COLO829 (cell line): ENCODE data around the gene CCT6B.
A peak's percentile ranks its signal among the peaks of the same experiment; 100 is the strongest.
"Not testable (repeated sequence)": the region's sequence is repeated elsewhere in the genome, so short reads cannot be mapped to it uniquely, and the experiment has no call there.

Source experiments
- DNase-seq: peaks from one replicate; pipeline ENCODE4 v3.0.0; 2012; ENCODE audit warnings: low spot score

Gene CCT6B

DNA sequence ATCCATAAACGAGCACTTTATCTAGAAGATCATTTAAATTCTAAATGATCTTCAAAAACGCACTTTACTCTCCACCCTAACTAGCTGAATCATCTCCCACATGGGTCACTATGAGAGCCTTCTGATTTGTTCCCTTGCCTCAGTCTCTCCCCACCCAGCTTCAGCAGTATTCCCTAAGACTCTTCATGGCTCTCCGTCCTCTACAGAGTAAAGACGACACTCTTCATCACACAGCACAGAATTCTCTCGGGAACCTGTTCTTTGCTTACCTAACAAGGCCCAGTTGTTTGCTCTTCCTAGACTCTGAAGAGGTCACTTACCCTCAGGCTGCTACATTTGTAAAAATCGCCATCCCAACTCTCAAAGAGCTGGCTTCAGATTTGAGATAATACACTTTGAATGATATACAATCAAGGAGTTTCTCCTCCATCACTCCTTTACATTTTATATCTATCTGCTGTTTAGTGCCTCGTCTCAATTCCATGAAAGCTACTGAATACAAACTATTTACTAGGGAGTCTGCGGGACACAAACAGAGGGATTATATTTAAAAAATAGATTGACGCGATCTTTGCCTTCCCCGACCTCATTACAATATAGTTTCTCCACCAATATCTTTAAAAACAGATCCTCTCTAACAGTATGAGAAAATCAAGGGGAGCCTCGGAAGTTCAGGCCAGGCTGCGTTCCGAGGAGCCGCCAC is 18.5 kb upstream of the CCT6B start:
- DNase-seq: no peak

GRCh38 chr17:34979153-34979552 is 17.9 kb upstream of the CCT6B start:
- no peak for DNase-seq

DNA sequence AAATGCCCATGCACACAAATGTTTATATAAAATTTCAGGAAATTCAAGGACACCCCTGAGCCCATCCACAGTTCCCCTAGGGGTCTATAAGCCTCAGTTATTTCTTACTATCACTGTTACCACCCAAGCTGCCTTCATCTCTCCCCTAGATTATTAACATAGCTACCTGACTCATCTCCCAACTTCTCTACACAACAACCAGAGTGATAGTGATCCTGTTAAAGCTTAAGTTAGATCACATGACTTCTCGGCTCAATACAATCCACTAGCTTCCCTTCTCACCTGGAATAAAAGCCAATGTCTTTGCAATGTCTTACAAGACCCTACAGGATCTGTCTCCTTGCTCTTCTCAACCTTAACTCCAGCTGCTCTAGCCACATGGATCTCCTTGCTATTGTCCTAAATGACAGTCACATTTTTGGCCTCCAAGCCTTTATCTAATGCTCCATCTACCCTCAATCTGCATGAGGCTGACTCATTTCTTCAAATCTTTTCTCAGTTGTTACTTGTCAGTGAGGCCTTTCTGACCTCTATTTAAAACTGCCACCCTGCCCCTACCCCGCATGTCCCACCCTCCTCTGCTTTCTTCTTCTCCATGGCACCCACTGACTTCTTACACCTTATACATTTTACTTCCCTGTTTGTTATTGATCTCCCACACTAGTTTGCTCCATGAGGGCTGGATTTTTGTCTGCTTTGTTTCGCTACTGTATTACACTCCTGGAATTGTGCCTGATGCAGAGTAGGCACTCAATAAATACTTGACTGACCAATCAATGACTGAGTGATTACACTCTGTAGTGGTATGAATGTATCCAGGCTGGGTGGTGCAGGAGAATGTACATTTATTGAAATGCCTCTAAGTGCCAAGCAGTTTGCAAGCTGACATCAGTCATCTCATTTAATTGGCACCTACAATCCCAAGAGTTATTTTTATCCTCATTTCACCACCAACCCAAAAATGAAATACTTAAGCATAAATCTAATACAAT is 13.8 kb upstream of the CCT6B start:
- no peak for DNase-seq

GRCh38 chr17:34974179-34974578 is 12.9 kb upstream of the CCT6B start:
- no peak for DNase-seq

DNA sequence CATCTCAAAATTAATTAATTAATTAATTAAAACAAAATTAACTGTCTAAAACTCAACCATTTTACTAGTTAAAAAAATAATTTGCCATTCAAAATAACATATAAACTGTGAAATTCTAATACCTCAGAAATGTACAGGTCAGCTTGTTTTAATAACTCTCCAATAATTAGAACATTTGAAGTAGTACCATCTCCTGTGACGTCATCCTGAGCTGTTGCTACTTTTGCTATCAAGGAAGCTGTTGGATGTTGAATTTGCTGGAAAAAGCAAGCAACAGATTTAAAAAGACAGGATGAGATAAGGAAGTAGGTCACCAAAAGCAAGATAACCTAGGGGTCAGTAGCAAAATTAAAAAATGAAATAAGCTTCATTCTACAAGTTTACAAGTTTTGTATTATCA is 2.8 kb downstream of the CCT6B start:
- no peak for DNase-seq

GRCh38 chr17:34950780-34951179 is 10.5 kb downstream of the CCT6B start:
- not testable (repeated sequence) for DNase-seq

DNA sequence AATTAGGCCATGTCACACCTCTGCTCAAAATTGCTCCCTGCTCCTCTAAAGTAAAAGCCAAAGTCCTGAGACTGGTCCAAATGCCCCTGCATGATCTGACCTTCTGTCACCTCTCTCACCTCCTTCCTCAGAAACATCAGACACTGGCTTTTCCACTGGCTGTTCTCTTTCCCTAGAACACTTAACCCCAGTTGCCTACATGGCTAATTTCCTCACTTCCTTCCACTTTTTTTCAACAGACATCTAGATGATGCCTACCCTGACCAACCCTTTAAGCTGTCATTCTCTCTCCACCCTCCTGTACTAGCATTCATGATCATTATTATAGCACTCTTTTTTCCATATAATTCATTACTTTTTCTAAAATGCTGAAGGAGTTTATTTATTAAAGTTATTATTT is 31.0 kb downstream of the CCT6B start:
- no peak for DNase-seq

- no peak for DNase-seq
Measured at GRCh38 chr17:34926661-34927060, 34.6 kb downstream of the CCT6B start.

- no peak for DNase-seq
Measured at GRCh38 chr17:34920676-34921075, 40.6 kb downstream of the CCT6B start.

- no peak for DNase-seq
Measured at GRCh38 chr17:34917381-34917780, 43.9 kb downstream of the CCT6B start.

- no peak for DNase-seq
Measured at GRCh38 chr17:34916120-34916519, 45.1 kb downstream of the CCT6B start.

GRCh38 chr17:34913001-34913400 is 48.3 kb downstream of the CCT6B start:
- DNase-seq: no peak

GRCh38 chr17:34909040-34909439 is 52.2 kb downstream of the CCT6B start:
- no peak for DNase-seq

DNA sequence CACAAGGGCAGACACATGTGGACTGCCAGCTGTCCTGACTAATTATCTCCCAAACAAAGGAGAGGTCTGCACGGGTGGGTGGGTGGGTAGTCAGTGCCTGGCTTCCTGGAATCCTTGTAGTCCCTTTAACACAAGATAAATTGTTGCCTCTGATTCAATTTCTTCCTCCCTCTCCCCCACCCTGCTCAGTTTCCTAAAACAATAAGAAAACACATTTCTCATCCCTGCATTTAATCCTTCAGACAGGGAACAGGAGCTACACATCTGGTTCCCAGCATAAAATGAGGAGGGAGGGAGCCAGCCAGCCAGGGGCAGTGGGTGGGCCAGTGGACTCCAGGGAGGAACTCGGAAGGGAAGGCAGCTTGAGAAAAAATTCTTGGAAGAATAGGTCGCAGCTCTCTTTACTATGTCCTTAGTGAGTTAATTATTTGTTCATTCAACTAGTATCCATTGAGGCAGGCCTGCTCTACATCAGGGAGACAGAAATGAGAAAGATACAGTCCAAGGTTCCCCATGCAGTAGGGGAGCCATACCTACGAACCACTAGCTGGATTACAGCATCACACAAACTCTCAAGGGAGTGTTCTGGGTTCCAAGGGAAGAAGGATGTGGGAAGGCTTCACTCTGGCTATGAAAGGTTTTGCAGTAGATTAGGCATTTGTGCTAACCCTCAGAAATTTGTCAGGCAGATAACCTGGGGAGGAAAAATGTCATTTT is 58.3 kb downstream of the CCT6B start:
- DNase-seq: no peak

- no peak for DNase-seq
Measured at GRCh38 chr17:34899643-34900291, 61.5 kb downstream of the CCT6B start.

DNA sequence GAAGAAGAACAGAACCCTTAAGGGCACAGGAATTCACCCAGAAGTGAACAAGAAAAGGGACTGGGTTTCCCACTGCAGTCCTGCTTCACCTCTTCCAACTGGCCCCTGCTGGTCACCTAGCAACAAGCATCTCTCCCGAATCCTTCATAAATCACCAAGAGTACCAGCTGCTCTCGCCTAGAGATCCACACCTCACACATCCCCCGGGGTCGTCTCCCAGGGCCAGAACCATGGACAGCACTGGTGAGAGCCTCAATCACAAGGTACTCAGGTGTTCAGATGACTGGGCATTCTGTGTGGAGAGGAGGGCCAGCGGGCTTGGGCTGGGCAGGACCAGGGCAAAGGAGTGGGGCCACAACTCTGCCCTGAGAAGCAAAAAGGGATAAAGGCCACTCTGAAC is 65.9 kb downstream of the CCT6B start:
- DNase-seq: no peak

DNA sequence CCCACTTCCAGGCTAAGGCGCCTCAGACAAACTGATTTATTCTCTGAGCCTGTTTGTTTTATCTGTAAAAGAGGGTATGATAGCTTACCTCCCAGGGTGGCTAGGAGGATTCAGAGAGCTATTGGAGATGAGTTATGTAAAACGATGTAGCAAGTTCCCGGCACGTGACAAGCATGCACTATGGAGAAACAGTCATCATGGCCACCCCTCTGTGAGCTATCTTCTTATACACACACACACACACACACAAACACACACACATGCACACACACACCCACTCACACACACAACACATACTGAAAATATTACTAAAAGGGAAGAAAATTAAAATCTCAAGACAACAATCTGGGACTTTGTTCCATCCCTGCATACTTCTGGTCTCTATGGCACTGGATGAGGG is 66.3 kb downstream of the CCT6B start:
- no peak for DNase-seq

- peak; percentile 53 for DNase-seq
Measured at GRCh38 chr17:34892461-34893249, 68.6 kb downstream of the CCT6B start.

DNA sequence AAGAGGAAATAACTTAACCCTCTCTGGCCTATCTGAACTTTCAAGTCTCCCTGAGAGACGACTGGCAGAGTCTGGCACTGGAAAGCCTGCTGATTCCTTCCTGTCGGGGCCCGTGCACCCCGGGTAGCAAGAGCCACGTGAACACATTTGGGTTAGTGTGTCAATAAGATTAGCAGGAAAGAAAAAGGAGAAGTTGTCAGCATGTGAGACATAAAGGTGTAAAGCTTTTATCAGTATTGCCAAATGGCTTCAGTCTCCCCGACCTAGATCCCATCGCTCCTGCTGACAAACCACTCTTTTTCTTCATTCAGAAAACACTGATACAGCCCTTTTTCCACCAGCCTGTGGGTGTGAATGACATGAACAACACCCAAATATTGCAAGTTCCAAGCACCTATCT is 74.4 kb downstream of the CCT6B start:
- no peak for DNase-seq

DNA sequence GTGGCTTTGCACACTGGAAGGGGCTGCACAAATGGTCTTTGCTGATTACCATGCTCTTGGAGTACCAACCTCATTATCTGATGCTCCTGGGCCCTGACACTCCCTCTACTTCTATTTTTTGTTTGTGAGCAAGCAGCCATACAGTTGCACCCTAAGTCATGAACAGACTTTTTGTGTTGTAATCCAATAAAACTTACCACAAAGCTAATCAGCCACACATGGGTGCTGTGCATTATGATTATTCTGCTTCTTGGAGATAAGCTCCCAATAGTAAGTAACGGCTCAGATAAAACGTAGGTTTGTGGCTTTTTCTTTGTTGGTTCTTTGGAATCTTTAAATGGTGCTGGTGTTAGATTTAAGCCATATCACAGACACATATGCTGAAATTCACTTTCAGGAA is 76.2 kb downstream of the CCT6B start:
- DNase-seq: no peak

- DNase-seq: no peak
Measured at GRCh38 chr17:34884597-34884996, 76.7 kb downstream of the CCT6B start.
